Adrenal gland (tissue), 5 donors: ENCODE results near the gene DLG2.

Experiments used
- POLR2A ChIP-seq, 2 donors: fragments of 450-650 bp; IDR thresholded peaks; one replicate each; pipeline ENCODE4 v1.6.1; 2017; ENCODE audit warnings: antibody characterized with exemption in 2 of 2, mild to moderate bottlenecking in 2 of 2, moderate library complexity in 1 of 2
- TF ChIP-seq, protein P1 (sequence below), 6 experiments: fragments of 450-650 bp in 4 of 6; fragments of 200-600 bp in 2 of 6; sonication (generic) in 1 of 6; IDR thresholded peaks; 1 replicate in 5 of 6; 2 replicates in 1 of 6; pipeline versions ENCODE4 v1.5.1 to v1.8.0; 2016 to 2021; ENCODE audit warnings: antibody characterized with exemption in 6 of 6, mild to moderate bottlenecking in 2 of 6, moderate library complexity in 1 of 6
- donor health status: DM: no; HTN: no; CAD: no.

DNA sequence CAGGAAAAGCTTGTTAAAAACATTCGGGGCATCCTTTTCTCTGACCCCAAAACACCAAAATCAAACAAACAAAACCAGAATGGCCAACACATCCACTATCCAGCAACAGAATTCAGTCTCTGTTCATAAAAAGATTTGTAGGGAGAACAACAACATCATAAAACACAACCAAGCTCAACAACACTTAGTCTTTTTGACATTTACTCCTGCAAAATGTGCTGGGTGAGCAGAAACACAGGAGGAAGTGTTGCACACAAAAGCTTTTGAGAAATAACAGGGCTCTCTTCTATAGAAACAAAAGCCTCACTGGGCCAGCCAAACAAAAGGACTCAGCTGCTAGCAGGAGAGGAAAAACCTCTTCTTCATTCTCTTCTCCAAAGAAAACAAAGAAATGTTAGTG, 1604.9 kb downstream of the DLG2 start:
- TF ChIP-seq, protein P1, sequence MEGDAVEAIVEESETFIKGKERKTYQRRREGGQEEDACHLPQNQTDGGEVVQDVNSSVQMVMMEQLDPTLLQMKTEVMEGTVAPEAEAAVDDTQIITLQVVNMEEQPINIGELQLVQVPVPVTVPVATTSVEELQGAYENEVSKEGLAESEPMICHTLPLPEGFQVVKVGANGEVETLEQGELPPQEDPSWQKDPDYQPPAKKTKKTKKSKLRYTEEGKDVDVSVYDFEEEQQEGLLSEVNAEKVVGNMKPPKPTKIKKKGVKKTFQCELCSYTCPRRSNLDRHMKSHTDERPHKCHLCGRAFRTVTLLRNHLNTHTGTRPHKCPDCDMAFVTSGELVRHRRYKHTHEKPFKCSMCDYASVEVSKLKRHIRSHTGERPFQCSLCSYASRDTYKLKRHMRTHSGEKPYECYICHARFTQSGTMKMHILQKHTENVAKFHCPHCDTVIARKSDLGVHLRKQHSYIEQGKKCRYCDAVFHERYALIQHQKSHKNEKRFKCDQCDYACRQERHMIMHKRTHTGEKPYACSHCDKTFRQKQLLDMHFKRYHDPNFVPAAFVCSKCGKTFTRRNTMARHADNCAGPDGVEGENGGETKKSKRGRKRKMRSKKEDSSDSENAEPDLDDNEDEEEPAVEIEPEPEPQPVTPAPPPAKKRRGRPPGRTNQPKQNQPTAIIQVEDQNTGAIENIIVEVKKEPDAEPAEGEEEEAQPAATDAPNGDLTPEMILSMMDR (IDR thresholded peaks at IDR 0.05): no peak
- no peak for TF ChIP-seq POLR2A (IDR thresholded peaks at IDR 0.05)
